ENCODE measurements around the gene HIC1. TPM values are rescaled to one million over a fixed set of nuclear protein-coding genes. Genes with fewer than 3 reads are reported as not detected.

The HIC1 gene
- total RNA-seq, 4 donors from 2014 or later = 9.1 to 32.5 (median 14.7) TPM

- H3K4me1 ChIP-seq = peaks cover 14 to 64% (median 49%) of the 10 kb centered on the region in 4 donors
- in situ Hi-C loops (cut with MboI; ENCODE audit: low pct_ligation_motif_present in 1 of 4, low pct_unique_long_range_greater_than_20kb in 1 of 4, low sequenced_read_pairs in 3 of 4) = no loop called here
- 55 to 65% methylated on average over 6 to 9 of the region's 9 CpGs for WGBS, 2 donors (ENCODE audit: low coverage in 1 of 2)
- H3K27ac ChIP-seq = peak overlapping the region; percentile 85 to 91 (median 90)
- H3K9me3 ChIP-seq = no peaks in the 10 kb centered on the region
- intact Hi-C loops (cut with DNase I; ENCODE audit: low total_unique reads) = no loop called here
- peak overlapping the region in 1 of 4 donors; percentile 39 for H3K4me3 ChIP-seq
- H3K27me3 ChIP-seq = no peaks in the 10 kb centered on the region
- no peak for TF ChIP-seq POLR2A (IDR thresholded peaks at IDR 0.05)
- no peak for TF ChIP-seq CTCF (IDR thresholded peaks at IDR 0.05)
- no peak for TF ChIP-seq EP300 (IDR thresholded peaks at IDR 0.05; ENCODE audit: low read depth)
- no peak for TF ChIP-seq POLR2AphosphoS5 (IDR thresholded peaks at IDR 0.05)
- H3K36me3 ChIP-seq = no peaks in the 10 kb centered on the region
- no peak for DNase-seq
Measured at GRCh38 chr17:2090210-2090641, 35.3 kb downstream of the HIC1 start.

- Histone ChIP-seq H3K9me3 (no peaks in the 10 kb centered on the region), H3K27ac (peak overlapping the region; percentile 85 to 91 (median 90)), H3K4me1 (peaks cover 6 to 60% (median 41%) of the 10 kb centered on the region in 4 donors), H3K27me3 (no peaks in the 10 kb centered on the region), H3K4me3 (no peak overlapping the region), H3K36me3 (no peaks in the 10 kb centered on the region)
- TF ChIP-seq POLR2A (IDR thresholded peaks at IDR 0.05) (no peak), POLR2AphosphoS5 (IDR thresholded peaks at IDR 0.05) (peak in 2 of 3 donors; percentile 34 to 36), CTCF (IDR thresholded peaks at IDR 0.05) (peak in 2 of 5 experiments; percentile 16 to 41), EP300 (IDR thresholded peaks at IDR 0.05; ENCODE audit: low read depth) (no peak)
- in situ Hi-C loops (cut with MboI; ENCODE audit: low pct_ligation_motif_present in 1 of 4, low pct_unique_long_range_greater_than_20kb in 1 of 4, low sequenced_read_pairs in 3 of 4) = no loop called here
- DNase-seq = peak; percentile 56
- WGBS, 2 donors (ENCODE audit: low coverage in 1 of 2) = 44 to 52% methylated on average over 2 of the region's 2 CpGs
- intact Hi-C loops (cut with DNase I; ENCODE audit: low total_unique reads) = no loop called here
Measured at GRCh38 chr17:2090804-2091534, 36.1 kb downstream of the HIC1 start.

GRCh38 chr17:2092253-2092652 lies 37.4 kb downstream of the HIC1 start:
- DNase-seq = no peak
- no peaks in the 10 kb centered on the region for H3K36me3 ChIP-seq
- intact Hi-C loops (cut with DNase I; ENCODE audit: low total_unique reads) = no loop called here
- H3K4me3 ChIP-seq = no peak overlapping the region
- 82% methylated on average over 4 of the region's 4 CpGs; no CpG with 5 or more reads in 1 of the 2 donors for WGBS, 2 donors (ENCODE audit: low coverage in 1 of 2)
- no peaks in the 10 kb centered on the region for H3K9me3 ChIP-seq
- no peaks in the 10 kb centered on the region for H3K27me3 ChIP-seq
- peaks cover 3 to 47% (median 33%) of the 10 kb centered on the region in 4 donors for H3K4me1 ChIP-seq
- H3K27ac ChIP-seq = peak overlapping the region; percentile 1 to 91 (median 50)
- TF ChIP-seq CTCF (IDR thresholded peaks at IDR 0.05) = no peak
- no peak for TF ChIP-seq POLR2A (IDR thresholded peaks at IDR 0.05)
- no peak for TF ChIP-seq EP300 (IDR thresholded peaks at IDR 0.05; ENCODE audit: low read depth)
- TF ChIP-seq POLR2AphosphoS5 (IDR thresholded peaks at IDR 0.05) = no peak
- in situ Hi-C loops (cut with MboI; ENCODE audit: low pct_ligation_motif_present in 1 of 4, low pct_unique_long_range_greater_than_20kb in 1 of 4, low sequenced_read_pairs in 3 of 4) = no loop called here

GRCh38 chr17:2093349-2093748 lies 38.4 kb downstream of the HIC1 start:
- peaks cover 3 to 36% (median 22%) of the 10 kb centered on the region in 4 donors for H3K4me1 ChIP-seq

More at GRCh38 chr17:2093349-2093748, 38.4 kb downstream of the HIC1 start:
- intact Hi-C loops (cut with DNase I; ENCODE audit: low total_unique reads) = no loop called here
- H3K4me3 ChIP-seq = no peak overlapping the region
- WGBS, 2 donors (ENCODE audit: low coverage in 1 of 2) = 53 to 66% methylated on average over 3 to 5 of the region's 5 CpGs
- no peaks in the 10 kb centered on the region for H3K36me3 ChIP-seq
- no peak for TF ChIP-seq POLR2AphosphoS5 (IDR thresholded peaks at IDR 0.05)
- TF ChIP-seq EP300 (IDR thresholded peaks at IDR 0.05; ENCODE audit: low read depth) = no peak
- no peak for TF ChIP-seq CTCF (IDR thresholded peaks at IDR 0.05)
- TF ChIP-seq POLR2A (IDR thresholded peaks at IDR 0.05) = no peak
- no peaks in the 10 kb centered on the region for H3K27me3 ChIP-seq
- H3K9me3 ChIP-seq = no peaks in the 10 kb centered on the region
- DNase-seq = no peak
- in situ Hi-C loops (cut with MboI; ENCODE audit: low pct_ligation_motif_present in 1 of 4, low pct_unique_long_range_greater_than_20kb in 1 of 4, low sequenced_read_pairs in 3 of 4) = no loop called here
- peak overlapping the region in 1 of 4 donors; percentile 1 for H3K27ac ChIP-seq
